NCI-H2081 treated with DMSO at 0.1 percent for 48 hours (cell line): ENCODE results near the gene NAXE.
"Not testable (repeated sequence)": the region's sequence is repeated elsewhere in the genome, so short reads cannot be mapped to it uniquely, and the experiment has no call there.

Source experiments
- DNase-seq: peaks from one replicate; lab custom pipeline; 2025; lab: John Stamatoyannopoulos, UW

Gene NAXE

DNA sequence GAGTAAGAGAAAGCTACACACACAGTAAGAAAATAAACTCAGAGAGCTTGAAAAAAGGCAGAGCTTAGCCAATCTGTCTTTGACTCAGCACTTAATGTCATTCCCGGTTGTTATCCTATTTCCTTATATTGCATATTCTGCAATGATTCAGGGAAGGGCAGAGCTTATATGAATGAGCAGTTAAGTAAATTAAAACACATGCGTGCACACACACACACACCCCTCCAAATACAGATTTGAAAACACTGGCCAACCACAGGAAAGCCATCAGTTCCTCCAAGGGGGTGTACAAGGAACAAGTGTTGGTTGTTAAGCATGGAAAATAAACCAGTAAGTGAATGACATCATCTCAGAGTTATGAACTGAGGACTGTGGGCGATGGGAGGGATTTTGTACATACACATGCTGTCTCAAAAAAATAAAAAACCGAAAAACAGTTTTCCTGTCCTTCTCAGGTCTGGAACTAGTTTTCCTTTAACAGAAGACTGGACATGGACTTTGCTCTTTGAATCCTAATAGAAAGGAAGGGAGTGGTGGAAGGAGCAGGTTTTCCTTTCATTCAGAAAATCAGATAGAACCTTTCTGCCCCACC is 20.2 kb upstream of the NAXE start:
- DNase-seq: no peak

DNA sequence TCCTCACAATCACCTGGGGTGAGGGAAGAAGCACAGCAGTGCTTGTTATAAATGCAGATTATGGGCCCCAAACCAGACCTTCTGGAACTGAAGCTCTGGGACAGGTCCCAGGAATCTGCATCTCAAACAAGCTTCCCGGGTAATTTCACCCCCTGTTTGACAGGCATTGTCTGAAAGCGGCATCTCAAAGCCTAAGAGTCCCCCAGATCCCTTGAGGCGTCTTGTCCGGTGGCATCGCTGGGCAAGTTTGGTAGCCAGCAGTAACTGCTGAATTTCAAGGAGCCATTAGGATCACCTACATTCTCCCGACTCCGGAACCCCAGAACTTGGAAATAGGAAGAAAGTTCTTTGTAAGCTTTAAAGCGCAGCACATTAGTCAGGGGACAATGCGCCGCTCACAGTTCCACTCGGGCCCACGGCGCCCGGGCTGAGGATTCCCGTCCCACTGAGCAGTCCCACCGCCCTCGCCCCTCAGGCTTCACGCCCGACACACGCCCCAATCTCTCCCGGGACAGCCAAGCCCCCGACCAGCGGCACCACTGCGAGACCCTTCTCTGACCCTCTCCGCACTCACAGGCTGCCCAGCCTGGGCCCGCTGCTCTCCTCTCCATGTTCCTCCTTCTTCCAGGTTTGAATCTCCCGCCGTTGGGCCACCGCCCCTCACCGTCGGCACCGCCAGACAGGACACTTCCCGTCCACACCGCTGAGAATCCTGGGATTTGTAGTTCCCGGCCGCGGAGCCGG is 19.5 kb upstream of the NAXE start, which contains the start of gene IQGAP3:
TSS of gene IQGAP3 (minus strand) at position 647 of the 744 bp plus-strand sequence. CDS start at position 611, 36 bp downstream.
- peak; percentile 47 for DNase-seq

DNA sequence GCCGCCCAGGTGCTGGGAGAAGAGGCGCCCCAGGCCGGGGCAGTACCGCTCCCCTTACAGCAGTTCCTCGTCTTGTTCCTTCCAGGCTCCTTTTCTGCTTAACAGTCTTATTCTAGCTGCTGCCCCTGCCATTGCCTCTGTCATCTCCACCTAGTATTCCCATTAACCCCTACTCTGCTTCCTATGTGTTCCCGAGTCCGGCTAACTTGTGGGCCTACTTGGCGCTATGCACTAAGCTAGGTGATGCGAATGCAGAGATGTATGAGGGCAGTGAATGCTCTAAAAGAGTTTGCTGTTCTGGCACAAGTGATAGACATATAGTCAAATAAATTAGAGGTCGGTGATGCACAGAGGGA is 18.9 kb upstream of the NAXE start:
- DNase-seq: no peak

DNA sequence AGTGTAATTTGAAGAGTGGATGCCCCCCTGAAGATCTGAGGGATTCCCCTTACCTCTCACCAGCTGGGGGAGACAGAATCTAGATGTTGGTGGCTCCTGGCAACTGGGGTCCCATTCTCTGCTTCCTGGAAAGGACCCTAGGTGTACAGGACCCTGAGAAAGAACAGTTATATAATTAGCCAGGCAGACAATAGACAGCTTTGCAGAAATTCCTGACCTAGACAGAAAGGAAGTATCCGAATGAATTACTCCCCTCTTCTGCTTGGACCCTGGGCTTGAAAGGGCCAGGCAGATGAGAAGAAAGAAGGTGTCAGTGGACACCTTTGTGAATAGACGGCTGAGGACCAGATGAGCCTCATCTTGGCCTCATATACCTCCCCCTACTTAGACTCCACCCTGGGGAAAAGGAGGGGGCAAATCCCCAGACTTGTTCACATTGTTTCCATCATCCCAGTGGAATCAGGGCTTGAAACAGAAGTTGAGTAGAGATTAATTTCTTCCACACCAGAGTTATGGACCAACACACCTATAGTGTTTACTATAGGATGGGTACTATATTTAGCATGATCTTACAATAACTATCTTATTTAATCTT is 17.4 kb upstream of the NAXE start:
- DNase-seq: no peak

DNA sequence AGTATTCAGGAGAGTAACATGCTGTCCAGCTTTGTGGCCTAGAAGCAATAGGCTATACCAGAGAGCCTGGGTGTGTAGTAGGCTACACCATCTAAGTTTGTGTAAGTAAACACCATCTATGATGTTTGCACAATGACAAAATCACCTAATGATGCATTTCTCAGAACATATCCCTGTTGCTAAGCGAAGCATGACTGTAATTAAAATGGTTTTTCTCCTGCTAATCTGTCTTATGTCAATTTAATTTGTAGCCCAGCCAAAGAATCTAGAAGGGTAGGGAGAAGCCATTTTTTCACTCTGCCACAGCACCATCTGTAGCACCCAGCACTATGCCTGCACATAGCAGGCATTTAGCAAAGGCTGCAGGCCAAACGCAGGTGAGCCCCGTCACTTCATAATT is 14.0 kb upstream of the NAXE start:
- peak; percentile 93 for DNase-seq

DNA sequence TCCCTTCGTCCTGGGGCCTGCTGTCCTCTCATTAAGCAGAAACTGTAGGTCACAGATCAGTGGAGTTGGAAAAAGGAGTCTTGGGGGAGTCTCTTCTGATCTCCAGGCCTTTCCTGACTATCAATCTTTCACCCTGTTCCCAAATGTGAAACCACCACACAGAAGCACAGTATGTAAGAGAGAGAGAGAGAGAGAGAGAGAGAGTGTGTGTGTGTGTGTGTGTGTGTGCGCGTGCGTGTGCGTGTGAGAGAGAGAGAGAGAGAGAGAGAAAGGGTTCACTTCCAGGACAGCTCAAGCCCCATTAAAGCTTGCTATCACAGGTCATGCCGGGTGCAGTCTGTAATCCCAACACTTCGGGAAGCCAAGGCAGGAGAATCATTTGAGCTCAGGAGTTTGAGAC is 13.5 kb upstream of the NAXE start:
- DNase-seq: no peak

DNA sequence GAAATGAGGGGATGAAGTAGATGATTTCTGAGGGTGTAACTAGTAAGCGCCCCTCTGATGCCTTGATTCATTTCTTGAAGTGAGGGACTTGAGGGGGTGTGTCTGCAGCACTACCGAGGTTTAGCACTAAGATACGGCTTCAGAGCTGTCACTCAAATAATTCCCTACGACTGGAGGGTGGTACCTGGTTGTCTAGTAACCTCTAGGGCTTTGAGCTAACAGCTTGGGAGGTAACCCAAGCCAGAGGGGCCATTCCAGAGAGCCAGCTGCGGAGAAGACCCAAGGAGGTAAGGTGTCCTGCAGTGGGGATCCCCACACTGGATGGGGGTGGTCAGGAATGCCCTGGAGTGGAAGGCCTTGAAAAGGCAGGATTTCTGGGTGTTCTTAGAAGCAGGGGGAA is 12.1 kb upstream of the NAXE start, which contains the start of gene TTC24:
TSS of gene TTC24 (plus strand) at position 252 of the 400 bp plus-strand sequence. CDS start 1,642 bp downstream, outside the sequence.
- no peak for DNase-seq

DNA sequence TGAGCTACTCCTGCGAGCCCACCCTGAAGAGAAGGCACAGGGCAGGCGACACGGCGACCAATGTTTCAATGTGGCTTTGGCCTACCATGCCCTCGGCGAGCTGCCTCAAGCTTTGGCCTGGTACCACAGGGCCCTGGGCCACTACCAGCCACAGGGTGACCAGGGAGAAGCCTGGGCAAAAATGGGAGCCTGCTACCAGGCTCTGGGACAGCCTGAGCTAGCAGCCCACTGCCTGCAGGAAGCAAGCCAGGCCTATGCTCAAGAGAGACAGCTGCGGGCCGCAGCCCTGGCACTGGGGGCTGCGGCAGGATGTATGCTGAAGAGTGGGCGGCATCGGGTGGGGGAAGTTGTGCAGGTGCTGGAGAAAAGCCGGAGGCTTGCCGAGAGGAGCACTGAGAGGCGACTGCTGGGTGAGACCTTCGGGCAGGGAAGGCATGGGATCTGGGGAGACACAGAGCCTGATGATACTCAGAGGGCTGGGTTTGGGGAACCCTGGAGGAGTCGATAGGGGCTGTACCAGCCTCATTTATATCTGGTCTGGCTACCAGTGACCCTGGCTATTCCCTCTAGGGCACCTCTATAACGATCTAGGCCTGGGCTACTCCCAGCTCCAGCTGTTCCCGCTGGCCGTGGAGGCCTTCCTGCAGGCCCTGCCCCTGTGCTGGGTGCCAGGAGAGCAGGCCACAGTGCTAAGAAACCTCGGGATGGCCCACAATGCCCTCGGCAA is 9.8 kb upstream of the NAXE start:
- DNase-seq: no peak

DNA sequence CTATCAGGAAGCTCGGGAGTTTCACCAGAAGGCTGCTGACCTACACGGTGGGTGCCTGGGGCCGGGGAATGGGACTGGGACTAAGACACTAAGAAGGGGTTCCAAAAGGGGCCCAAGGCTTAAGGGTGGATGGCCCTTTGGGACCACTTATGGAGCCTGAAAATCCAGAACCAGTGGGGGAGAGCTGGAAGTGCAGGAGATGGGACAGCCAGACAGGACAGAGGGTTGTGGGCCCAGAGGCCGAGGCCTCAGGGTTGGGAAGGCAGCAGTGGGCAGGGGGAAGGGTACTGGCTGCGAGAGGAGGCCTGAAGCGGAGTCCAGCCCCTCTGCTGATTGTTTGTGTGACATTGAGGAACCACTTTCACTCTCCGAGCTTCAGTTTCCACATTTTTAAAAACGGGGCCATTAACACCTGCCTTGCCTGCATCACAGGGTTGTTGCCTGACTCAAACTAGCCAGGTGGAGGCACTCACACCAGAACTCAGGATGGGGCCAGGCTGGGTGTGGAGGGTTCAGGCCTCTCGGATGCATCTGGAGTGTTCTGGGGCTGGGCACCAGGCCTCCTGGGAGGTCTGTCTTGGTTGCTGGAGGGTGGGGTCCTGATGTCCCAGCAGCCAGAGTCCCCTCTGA is 9.1 kb upstream of the NAXE start:
- no peak for DNase-seq

DNA sequence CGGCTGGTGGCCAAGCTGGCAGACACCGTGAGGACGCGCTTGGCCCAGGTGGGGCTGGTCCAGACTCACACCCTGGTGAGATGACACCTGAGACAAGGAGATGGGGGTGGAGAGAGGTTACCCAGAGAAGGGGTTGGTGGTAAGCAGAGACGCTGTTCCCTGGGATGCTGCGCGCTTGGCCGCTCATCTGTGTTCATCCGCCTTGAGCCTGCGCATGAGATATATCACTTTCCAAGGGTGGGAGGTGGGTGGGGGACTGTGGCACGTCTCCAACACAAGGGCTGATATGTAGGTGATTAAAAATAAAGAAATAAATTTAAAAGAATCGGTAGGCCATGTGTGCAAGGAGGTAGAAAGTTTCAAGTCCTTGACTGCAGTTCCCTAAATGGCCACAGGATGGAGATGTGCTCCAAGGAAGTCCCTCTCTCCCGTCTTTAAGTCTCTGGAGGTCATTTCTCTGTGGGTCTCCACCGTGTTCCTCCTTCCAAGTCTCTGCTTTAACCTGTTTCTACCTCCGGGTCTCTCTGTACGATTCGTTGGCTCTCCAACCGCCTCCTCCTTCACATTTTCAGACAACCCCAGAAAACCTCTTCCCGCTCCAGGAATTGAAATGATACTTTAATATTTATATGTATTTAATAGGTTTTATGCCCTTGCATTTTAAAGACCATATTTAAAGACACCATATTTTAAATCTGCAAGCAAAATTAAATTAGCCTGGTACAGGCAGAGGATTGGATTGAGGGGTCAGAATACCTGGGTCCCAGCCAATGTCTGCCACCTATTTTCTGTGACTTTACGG is 7.6 kb upstream of the NAXE start:
- DNase-seq: peak; percentile 30

DNA sequence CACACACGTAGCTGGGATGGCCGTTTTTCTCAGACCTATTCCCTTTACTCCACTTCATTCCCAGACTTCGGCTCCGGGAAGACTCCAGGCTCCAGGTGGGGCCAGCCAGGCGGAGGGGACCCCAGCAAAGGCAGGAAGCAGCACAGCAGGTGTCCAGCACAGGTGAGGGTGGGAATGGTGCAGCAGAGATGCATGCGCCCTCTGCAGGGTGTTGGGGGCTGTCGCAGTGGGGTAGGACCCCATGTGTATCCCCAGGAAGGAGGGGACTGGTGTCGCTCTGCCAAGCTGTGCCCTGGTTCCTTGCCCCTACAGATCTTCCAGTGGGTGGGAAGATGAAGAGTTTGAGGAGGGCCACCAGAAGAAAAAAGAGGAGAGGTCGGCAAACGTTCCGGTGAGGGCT is 6.8 kb upstream of the NAXE start:
- DNase-seq: no peak

DNA sequence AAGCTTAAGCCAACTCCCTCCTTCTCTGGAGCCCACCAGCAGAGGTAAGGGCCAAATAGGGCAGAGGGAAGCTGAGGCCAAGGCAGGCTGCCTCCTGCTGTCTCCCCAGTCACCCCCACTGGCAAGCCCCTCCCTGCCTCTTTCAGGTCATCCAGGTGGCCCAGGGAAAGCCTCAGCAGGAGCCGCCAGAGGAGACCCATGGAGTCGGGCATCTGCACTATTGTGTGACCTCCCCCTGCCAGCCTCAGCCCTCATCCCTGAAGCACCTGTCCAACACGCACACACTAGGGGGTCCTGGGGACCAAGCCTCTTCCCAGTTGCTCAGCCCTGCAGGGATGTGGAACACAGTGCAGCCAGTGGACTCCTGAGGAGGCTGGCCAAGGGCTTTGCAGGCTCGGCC is 5.3 kb upstream of the NAXE start:
- no peak for DNase-seq

DNA sequence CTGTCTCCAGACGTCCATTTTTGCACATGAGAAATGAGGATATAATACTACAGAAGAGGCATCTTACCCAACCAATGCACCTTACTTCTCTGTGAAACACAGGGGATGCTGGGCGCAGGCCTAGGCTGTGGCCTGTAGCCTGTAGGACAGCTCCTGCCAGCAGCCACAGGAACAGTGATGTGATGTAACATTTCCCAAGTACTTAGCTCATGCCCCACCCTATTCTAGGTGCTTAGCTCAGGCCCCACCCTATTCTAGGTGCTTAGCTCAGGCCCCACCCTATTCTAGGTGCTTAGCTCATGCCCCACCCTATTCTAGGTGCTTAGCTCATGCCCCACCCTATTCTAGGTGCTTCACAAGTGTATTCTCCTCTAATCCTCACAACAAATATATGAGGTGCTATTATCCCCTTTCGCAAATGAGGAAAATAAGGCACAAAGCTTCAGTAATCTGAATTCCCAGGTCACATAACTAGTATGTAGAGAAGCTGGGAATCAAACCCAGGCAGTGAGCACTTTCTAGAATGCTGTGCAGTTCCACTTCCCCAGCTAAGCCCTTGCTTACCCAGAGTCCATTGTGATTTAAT is 4.6 kb upstream of the NAXE start:
- DNase-seq: no peak

DNA sequence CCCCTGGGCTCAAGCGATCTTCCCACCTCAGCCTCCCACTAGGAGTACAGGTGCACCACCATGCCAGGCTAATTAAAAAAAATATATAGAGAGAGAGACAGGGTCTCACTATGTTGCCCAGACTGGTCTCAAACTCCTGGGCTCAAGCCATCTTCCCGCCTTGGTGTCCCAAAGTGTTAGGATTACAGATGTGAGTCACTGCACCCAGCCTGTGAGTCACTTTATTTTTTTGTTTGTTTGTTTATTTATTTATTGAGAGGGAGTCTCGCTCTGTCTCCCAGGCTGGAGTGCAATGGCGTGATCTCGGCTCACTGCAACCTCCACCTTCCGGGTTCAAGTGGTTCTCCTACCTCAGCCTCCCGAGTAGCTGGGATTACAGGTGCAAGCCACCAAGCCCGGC is 3.6 kb upstream of the NAXE start:
- not testable (repeated sequence) for DNase-seq

DNA sequence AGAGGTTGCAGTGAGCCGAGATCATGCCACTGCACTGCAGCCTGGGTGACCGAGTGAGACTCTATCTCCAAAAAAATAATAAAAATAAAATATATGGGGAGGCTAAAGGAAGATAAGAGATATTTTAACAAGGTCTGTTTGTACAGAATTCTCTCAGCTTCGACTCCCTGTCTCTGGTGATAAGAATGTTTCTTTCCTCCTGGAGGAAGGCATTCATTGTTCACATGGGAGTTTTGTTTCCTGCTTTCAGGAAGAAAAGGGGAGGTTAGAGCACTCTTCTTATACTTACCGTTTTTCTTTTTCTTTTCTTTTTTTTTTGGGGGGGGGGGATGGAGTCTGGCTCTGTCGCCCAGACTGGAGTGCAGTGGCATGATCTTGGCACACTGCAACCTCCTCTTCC is 2.0 kb upstream of the NAXE start:
- no peak for DNase-seq

DNA sequence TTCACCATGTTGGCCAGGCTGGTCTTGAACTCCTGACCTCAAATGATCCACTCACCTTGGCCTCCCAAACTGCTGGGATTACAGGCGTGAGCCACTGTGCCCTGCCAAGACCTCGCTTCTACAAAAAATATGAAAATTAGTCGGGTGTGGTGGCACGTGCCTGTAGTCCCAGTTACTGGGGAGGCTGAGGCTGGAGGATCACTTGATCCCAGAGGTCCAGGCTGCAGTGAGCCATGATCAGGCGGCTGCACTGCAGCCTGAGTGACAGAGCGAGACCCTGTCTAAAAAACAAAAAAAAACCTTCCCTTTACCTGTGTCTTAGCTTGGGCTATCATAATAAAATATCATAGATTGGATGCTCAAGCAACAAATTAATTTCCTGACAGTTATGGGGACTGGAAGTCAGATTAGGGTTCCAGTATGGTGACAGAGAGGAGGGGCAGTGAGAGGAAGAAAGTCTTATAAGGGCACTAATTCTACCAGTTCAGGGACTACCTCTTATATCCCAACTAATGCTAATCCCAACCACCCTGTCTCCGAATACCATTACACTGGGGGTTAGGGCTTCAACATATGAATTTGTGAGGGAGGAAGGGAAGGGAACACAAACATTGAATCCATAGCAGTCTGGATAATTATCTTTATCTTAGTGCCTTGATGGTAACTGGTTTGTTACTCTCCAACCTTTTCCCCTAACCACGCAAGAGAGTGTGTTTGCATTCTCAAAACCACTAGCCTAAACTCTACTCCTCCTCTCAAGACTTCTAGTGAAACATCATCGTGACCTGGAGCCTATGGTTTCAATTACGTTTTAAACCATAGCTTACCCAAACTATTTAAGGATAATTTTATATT is 1.0 kb upstream of the NAXE start:
- DNase-seq: no peak

DNA sequence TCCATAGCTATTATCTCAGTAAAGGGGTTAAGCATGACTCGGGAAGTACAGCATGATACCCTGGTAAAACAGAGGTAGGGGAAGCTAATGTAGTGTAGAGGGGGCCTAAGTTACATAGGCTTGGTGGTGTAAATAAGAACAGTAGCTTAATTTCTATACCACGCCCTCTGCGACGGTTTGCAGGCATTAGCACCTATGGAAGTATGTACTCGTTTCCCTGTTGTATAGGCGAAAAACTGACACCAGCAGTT is 470 bp upstream of the NAXE start:
- DNase-seq: no peak

DNA sequence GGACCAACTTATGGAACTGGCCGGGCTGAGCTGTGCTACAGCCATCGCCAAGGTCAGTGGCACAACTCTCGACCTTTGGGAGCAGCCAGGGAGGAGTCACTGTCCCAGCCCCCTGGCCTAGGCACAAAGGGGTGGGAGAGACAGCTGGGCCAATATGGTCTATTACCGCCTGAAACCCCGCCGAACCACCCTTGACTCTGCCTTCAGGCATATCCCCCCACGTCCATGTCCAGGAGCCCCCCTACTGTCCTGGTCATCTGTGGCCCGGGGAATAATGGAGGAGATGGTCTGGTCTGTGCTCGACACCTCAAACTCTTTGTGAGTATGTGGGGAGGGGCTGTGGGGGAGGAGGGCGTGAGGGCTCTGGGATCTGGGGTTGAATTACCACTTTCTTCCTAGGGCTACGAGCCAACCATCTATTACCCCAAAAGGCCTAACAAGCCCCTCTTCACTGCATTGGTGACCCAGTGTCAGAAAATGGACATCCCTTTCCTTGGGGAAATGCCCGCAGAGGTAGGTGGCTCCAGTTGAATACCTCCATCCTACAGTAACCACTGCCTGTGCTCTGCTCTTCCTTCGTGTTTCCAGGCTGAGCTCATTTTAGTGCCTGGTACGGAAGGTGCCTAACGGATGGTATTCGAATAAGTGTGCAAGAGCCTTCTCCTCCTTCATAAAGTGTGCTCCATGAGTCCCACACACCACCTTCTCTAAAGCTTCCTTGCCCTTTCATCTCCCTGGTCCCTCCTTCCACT is 758 bp downstream of the NAXE start:
- DNase-seq: no peak

DNA sequence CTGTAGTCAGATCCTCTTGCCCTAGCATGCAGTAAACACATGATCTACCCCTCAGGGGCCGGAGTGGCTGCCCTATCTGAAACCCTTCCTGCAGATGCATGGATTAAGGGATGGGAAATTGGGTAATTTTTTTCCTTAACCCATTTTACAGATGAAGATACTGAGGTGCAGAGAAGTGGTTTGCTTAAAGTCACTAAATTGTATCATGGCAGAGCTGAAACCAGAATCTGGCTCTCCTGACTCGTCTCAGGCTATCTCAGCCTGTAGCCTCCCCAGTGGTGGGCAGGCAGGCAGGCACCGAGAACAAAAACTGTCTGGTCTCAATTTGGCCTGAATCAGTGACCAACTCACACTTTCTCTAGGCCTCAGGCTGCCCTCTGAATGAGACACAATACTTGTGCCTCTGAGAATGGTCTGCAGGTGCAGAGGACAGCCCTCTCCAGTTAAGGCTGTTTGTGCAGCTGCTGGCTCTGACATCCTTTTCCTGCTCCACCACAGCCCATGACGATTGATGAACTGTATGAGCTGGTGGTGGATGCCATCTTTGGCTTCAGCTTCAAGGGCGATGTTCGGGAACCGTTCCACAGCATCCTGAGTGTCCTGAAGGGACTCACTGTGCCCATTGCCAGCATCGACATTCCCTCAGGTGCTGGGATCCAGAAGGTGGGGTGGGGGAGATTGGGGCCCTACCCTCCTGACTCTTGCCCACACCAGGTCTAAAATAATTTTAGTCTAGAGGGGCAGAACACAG is 1.5 kb downstream of the NAXE start:
- DNase-seq: peak; percentile 28
